Measurements from ENCODE around the gene SUFU. TPM values are rescaled to one million over a fixed set of nuclear protein-coding genes. Genes with fewer than 3 reads are reported as not detected.

SUFU gene
- total and polyA plus RNA-seq, 2 of the 4 experiments (the other 2 are of a cell fraction) = 2.2 to 11.0 TPM

GRCh38 chr10:102554531-102554930 is 50.8 kb downstream of the SUFU start:
- Histone ChIP-seq H3K23ac (ENCODE audit: low read depth, low read length) (no peak overlapping the region), H3K56ac (ENCODE audit: extremely low read depth, insufficient read depth, low read length) (no peak overlapping the region), H3K9me3 (ENCODE audit: control insufficient read depth, insufficient read depth, low read length) (no peaks in the 10 kb centered on the region), H4K20me1 (ENCODE audit: insufficient read depth, low read length) (no peaks in the 10 kb centered on the region; the same call in 1 of the 2 replicates), H4K91ac (ENCODE audit: insufficient read depth, low read depth, low read length) (no peak overlapping the region), H2BK5ac (ENCODE audit: low read depth, low read length, poor library complexity, severe bottlenecking) (no peak overlapping the region), H3K18ac (ENCODE audit: low read depth, low read length) (no peak overlapping the region), H2AK5ac (ENCODE audit: low read depth, low read length) (no peak overlapping the region), H3K9ac (ENCODE audit: low read depth, low read length) (no peak overlapping the region), H3K4me1 (ENCODE audit: control insufficient read depth, insufficient read depth, low read length) (peaks cover 6% of the 10 kb centered on the region), H3K27ac (ENCODE audit: insufficient read depth, low read length) (no peak overlapping the region), H3K36me3 (ENCODE audit: control insufficient read depth, insufficient read depth, low read length) (peaks cover 8% of the 10 kb centered on the region), H2AK9ac (replicated peaks; ENCODE audit: low read depth, low read length, poor library complexity) (no peak overlapping the region), H3K4ac (ENCODE audit: low read depth, low read length) (no peak overlapping the region), H2BK120ac (ENCODE audit: low read depth, low read length) (no peak overlapping the region), H3K79me1 (ENCODE audit: low read depth in 1 of 2, low read length in 2 of 2) (peaks cover 17 to 47% of the 10 kb centered on the region in 2 experiments), H4K5ac (ENCODE audit: low read depth, low read length) (no peak overlapping the region), H4K8ac (ENCODE audit: low read depth in 2 of 2, low read length in 2 of 2) (no peak overlapping the region), H3K14ac (replicated peaks; ENCODE audit: low read depth, low read length) (no peak overlapping the region), H3K4me2 (ENCODE audit: low read depth, low read length) (no peak overlapping the region), H2AFZ (replicated peaks; ENCODE audit: low read length, poor library complexity) (no peak overlapping the region), H3K4me3 (ENCODE audit: insufficient read depth, low read depth, low read length) (no peak overlapping the region), H2BK20ac (ENCODE audit: low read depth, low read length) (no peak overlapping the region), H2BK15ac (ENCODE audit: low read depth, low read length) (no peak overlapping the region), H3K9me1 (ENCODE audit: insufficient read depth, low read length) (peaks cover 15% of the 10 kb centered on the region), H3K27me3 (ENCODE audit: control insufficient read depth, insufficient read depth, low read length) (no peaks in the 10 kb centered on the region)
- in situ Hi-C loops (cut with MboI; ENCODE audit: low sequenced_read_pairs) = no loop called here
- intact Hi-C loops (cut with micrococcal nuclease) = no loop called here
- ChIA-PET CTCF (no interaction called here), POLR2A (ENCODE audit: unreplicated experiment) (no interaction called here)
- ATAC-seq (ENCODE audit: low read depth) (no peak), DNase-seq (no peak)
- no TSS peak for BruUV-seq (replicated peaks)
- WGBS, 2 experiments (ENCODE audit: extremely low coverage in 2 of 2, insufficient read length in 1 of 2) = 90% methylated on average over 2 of the region's 5 CpGs; no CpG with 5 or more reads in 1 of the 2 experiments
- TF ChIP-seq MAZ (IDR thresholded peaks at IDR 0.05; ENCODE audit: borderline replicate concordance, low read depth, low read length) (no peak), CTCF (conservative IDR thresholded peaks at IDR 0.05; ENCODE audit: low read depth, low read length) (no peak), MAFK (IDR thresholded peaks at IDR 0.05; ENCODE audit: low read depth, low read length) (no peak), NFE2L2 (IDR thresholded peaks at IDR 0.05; ENCODE audit: low read depth, low read length) (no peak), RCOR1 (IDR thresholded peaks at IDR 0.05; ENCODE audit: insufficient replicate concordance, low read length) (no peak), CHD1 (IDR thresholded peaks at IDR 0.05; ENCODE audit: low read depth, low read length) (no peak), MXI1 (IDR thresholded peaks at IDR 0.05; ENCODE audit: borderline replicate concordance, low read depth, low read length) (no peak), USF2 (IDR thresholded peaks at IDR 0.05; ENCODE audit: low read depth, low read length) (no peak), RAD21 (IDR thresholded peaks at IDR 0.05; ENCODE audit: low read length) (no peak), CEBPB (IDR thresholded peaks at IDR 0.05; ENCODE audit: low read depth, low read length) (no peak), BHLHE40 (IDR thresholded peaks at IDR 0.05; ENCODE audit: low read depth, low read length) (no peak), SMC3 (IDR thresholded peaks at IDR 0.05; ENCODE audit: low read depth, low read length) (no peak), FOS (IDR thresholded peaks at IDR 0.05; ENCODE audit: low read depth, low read length) (no peak), POLR2A (IDR thresholded peaks at IDR 0.05; ENCODE audit: low read depth, low read length) (no peak), ELK1 (IDR thresholded peaks at IDR 0.05; ENCODE audit: borderline replicate concordance, low read depth, low read length) (no peak), RFX5 (IDR thresholded peaks at IDR 0.05; ENCODE audit: low read depth, low read length) (no peak)
- dilution Hi-C loops (cut with HindIII; ENCODE audit: low sequenced_read_pairs, unreplicated experiment) = no loop called here

All from IMR-90 (cell line).